Measurements from ENCODE around the gene CCM2. TPM values are rescaled to one million over a fixed set of nuclear protein-coding genes. Genes with fewer than 3 reads are reported as not detected.

Gene CCM2
- total and polyA plus RNA-seq, 12 donors: 36.1 to 84.5 (median 50.7) TPM

GRCh38 chr7:45035371-45035770 lies 35.4 kb downstream of the CCM2 start:
- TF ChIP-seq POLR2A (IDR thresholded peaks at IDR 0.05): no peak
- TF ChIP-seq, protein P1, sequence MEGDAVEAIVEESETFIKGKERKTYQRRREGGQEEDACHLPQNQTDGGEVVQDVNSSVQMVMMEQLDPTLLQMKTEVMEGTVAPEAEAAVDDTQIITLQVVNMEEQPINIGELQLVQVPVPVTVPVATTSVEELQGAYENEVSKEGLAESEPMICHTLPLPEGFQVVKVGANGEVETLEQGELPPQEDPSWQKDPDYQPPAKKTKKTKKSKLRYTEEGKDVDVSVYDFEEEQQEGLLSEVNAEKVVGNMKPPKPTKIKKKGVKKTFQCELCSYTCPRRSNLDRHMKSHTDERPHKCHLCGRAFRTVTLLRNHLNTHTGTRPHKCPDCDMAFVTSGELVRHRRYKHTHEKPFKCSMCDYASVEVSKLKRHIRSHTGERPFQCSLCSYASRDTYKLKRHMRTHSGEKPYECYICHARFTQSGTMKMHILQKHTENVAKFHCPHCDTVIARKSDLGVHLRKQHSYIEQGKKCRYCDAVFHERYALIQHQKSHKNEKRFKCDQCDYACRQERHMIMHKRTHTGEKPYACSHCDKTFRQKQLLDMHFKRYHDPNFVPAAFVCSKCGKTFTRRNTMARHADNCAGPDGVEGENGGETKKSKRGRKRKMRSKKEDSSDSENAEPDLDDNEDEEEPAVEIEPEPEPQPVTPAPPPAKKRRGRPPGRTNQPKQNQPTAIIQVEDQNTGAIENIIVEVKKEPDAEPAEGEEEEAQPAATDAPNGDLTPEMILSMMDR (IDR thresholded peaks at IDR 0.05): no peak
- Histone ChIP-seq H3K4me3 (no peak overlapping the region), H3K36me3 (replicated peaks in 1 of 2) (peaks cover 0 to 13% of the 10 kb centered on the region in 2 donors), H3K9me3 (replicated peaks in 1 of 3) (no peaks in the 10 kb centered on the region), H3K27me3 (no peaks in the 10 kb centered on the region), H3K27ac (no peak overlapping the region), H3K4me1 (replicated peaks in 1 of 2) (peaks cover 12 to 22% of the 10 kb centered on the region in 2 donors)
- 88 to 90% (median 88%) methylated on average over 5 of the region's 5 CpGs for WGBS, 4 donors
- no peak for DNase-seq
- intact Hi-C loops (cut with DNase I): no loop called here

DNA sequence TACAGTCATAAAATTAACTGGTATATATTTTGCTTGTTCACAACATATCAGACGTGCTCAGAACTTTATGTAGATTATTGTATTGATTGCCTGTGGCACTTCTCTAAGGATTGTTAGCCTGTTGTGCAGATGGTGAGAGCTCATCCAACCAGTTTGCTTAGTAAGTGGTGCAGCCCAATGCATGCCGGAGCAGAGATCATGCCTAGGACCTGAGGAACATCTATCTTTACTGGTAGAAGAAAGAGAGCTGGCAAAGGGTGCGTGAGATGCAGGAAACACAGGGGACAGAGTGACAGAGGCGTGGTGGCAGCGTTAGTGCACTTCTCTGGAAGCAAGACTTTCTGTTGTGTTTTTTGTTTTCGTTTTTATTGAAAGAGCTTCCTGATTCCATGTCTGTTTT lies 35.9 kb downstream of the CCM2 start:
- intact Hi-C loops (cut with DNase I): no loop called here
- no peaks in the 10 kb centered on the region for H3K9me3 ChIP-seq (replicated peaks in 1 of 3)
- H3K36me3 ChIP-seq (replicated peaks in 1 of 2): peaks cover 0 to 13% of the 10 kb centered on the region in 2 donors
- H3K4me3 ChIP-seq: no peak overlapping the region
- peaks cover 12 to 22% of the 10 kb centered on the region in 2 donors for H3K4me1 ChIP-seq (replicated peaks in 1 of 2)
- WGBS, 4 donors: 72 to 81% (median 75%) methylated on average over 6 of the region's 6 CpGs
- H3K27me3 ChIP-seq: no peaks in the 10 kb centered on the region
- no peak for TF ChIP-seq POLR2A (IDR thresholded peaks at IDR 0.05)
- TF ChIP-seq, protein P1 (IDR thresholded peaks at IDR 0.05): no peak
- DNase-seq: no peak
- no peak overlapping the region for H3K27ac ChIP-seq

GRCh38 chr7:45036317-45036716 lies 36.3 kb downstream of the CCM2 start:
- H3K27ac ChIP-seq: no peak overlapping the region
- H3K27me3 ChIP-seq: no peaks in the 10 kb centered on the region
- intact Hi-C loops (cut with DNase I): no loop called here
- peaks cover 0 to 16% of the 10 kb centered on the region in 2 donors for H3K36me3 ChIP-seq (replicated peaks in 1 of 2)
- DNase-seq: no peak
- no peaks in the 10 kb centered on the region for H3K9me3 ChIP-seq (replicated peaks in 1 of 3)
- TF ChIP-seq, protein P1 (IDR thresholded peaks at IDR 0.05): no peak
- no peak for TF ChIP-seq POLR2A (IDR thresholded peaks at IDR 0.05)
- no peak overlapping the region for H3K4me3 ChIP-seq
- 72 to 92% (median 79%) methylated on average over 3 of the region's 3 CpGs for WGBS, 4 donors
- peaks cover 12 to 22% of the 10 kb centered on the region in 2 donors for H3K4me1 ChIP-seq (replicated peaks in 1 of 2)

DNA sequence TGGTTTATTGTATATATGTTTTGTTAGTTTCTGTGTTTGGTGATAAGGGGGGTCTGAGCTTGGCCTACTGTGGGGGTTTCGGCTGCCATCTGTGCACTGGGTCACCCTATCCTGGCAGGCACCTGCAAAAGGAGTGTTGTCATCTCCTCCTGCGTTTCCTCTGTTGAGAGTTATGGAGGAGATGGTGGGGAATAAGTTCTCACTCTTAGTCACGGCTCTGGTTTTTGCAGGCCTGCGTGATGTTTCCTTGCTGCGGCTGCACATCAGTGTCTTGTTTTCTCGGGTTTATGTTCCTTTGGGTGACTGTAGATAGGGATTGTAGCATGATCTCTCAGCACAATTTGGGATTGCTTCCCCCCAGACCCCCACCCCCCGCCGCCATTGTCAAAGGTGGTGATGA lies 36.8 kb downstream of the CCM2 start:
- intact Hi-C loops (cut with DNase I): no loop called here
- WGBS, 4 donors: 80 to 85% (median 81%) methylated on average over 8 of the region's 8 CpGs
- DNase-seq: no peak

More for the DNA sequence above, 36.8 kb downstream of the CCM2 start:
- Histone ChIP-seq H3K27ac (no peak overlapping the region), H3K27me3 (no peaks in the 10 kb centered on the region), H3K9me3 (replicated peaks in 1 of 3) (no peaks in the 10 kb centered on the region), H3K4me3 (no peak overlapping the region), H3K36me3 (replicated peaks in 1 of 2) (peaks cover 0 to 21% of the 10 kb centered on the region in 2 donors), H3K4me1 (replicated peaks in 1 of 2) (peaks cover 12 to 22% of the 10 kb centered on the region in 2 donors)
- TF ChIP-seq POLR2A (IDR thresholded peaks at IDR 0.05): no peak
- TF ChIP-seq, protein P1 (IDR thresholded peaks at IDR 0.05): no peak
